ENCODE data around the gene PLA2G6.
A peak's percentile ranks its signal among the peaks of the same experiment; 100 is the strongest.
"Not testable (repeated sequence)": the region's sequence is repeated elsewhere in the genome, so short reads cannot be mapped to it uniquely, and the experiment has no call there.

The PLA2G6 gene

DNA sequence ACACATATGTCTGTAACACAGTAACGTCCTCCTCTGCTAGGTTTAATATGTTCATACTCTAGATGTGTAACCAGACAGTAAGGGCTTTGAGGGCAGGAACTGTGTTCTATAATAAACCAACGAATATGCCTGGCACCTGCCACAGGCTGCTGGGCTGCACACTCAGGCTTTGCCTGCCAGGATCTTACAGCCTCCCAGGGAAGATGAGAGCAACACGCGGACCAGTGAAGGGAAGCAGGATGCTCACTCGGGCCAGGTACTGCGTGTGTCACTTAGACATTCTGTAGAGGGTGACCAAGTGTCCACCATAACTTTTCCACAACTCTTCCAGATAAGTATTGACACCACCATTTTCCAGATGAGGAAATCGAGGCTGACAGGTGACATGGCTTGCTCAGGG, 49.5 kb downstream of the PLA2G6 start:
- no peak for DNase-seq (ENCODE audit: low read depth in 2 of 2)

- no peak for DNase-seq (ENCODE audit: low read depth in 2 of 2)
Measured at GRCh38 chr22:38131399-38131798, 50.2 kb downstream of the PLA2G6 start.

- DNase-seq (ENCODE audit: low read depth in 2 of 2): no peak
Measured at GRCh38 chr22:38129856-38130255, 51.8 kb downstream of the PLA2G6 start.

- no peak for DNase-seq (ENCODE audit: low read depth in 2 of 2)
Measured at GRCh38 chr22:38129021-38129420, 52.6 kb downstream of the PLA2G6 start.

DNA sequence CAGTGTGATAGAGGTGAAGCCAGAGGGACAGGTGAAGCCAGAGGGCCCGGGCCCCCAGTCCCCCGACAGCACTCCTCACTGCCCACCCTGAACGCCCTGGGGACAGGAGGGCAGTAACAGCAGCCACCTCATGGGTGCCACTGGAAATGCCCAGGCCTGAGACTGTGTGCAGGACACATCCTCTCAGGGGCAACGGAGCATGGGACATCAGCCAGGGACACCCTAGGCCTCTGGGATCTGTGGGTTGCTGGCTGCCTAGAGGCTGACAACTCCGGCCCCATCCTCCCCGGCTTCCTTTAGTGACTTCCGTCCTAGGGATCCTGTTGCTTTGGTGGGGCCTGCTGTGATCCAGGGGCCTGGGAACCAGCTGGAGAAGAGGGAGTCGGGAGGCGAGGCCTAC, 53.8 kb downstream of the PLA2G6 start:
- DNase-seq (ENCODE audit: low read depth in 2 of 2): no peak

DNA sequence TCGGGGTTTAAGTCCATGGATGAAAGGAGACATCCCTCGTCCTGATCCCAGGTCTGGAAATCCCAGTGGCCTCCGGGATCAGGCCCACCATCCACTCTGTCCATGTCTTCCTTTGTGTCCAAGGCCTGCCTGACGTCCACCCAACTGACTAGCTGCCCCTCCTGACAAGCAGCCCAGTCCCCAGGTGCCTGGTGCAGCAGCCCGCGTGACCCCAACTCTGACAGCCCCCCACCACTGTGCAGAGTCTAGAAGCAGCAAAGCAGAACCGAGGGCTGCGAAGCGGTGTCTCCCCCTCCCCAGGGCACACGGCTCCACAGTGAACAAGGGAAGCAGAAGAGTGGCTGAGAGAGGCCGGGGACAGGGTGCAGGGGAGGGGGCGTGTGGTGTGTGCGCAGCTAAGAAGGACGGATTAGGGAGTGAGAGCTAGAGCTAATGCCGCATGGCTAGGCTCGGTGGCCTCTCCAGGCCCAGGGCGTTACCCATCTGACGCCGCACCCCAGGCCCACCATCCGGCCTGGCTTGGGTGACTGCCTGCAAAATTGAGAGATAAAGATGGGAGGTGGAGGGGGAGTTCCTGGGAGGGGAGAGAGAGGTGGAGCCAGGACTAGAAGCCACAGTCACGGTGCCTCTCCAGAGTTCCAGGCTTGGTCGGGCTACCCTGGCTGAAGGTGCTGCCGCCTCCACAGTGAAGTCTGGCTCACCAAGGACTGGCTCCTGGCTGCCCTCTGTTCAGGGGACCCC, 54.5 kb downstream of the PLA2G6 start:
- DNase-seq (ENCODE audit: low read depth in 2 of 2): no peak

DNA sequence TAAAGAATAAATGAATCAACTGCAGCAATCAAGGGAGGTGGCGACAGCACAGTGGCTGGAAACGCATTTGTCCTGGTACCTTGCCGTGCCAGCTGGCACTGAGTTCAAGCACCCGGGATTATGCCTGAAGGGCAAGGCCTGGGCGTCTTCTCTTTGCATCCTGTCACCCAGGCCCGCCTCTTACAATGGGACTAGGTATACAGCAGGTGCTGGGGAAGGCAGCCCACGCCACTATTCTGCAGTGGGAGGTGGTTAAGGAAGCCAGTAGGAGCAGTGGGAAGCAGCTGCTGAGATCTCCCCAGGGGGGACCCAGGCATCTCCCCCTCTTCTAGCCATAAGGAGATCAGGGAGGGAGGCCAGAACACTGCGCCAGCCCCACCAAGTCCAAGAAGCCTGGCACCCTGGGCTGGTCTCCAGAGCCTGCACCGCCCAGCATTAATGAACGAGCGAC, 55.9 kb downstream of the PLA2G6 start:
- no peak for DNase-seq (ENCODE audit: low read depth in 2 of 2)

- DNase-seq (ENCODE audit: low read depth in 2 of 2): no peak
Measured at GRCh38 chr22:38125038-38125610, 56.5 kb downstream of the PLA2G6 start.

GRCh38 chr22:38124236-38124974, 57.2 kb downstream of the PLA2G6 start:
- no peak for DNase-seq (ENCODE audit: low read depth in 2 of 2)

- no peak for DNase-seq (ENCODE audit: low read depth in 2 of 2)
Measured at GRCh38 chr22:38122616-38123015, 59.0 kb downstream of the PLA2G6 start.

GRCh38 chr22:38120359-38121110, 61.1 kb downstream of the PLA2G6 start:
- DNase-seq (ENCODE audit: low read depth in 2 of 2): no peak

DNA sequence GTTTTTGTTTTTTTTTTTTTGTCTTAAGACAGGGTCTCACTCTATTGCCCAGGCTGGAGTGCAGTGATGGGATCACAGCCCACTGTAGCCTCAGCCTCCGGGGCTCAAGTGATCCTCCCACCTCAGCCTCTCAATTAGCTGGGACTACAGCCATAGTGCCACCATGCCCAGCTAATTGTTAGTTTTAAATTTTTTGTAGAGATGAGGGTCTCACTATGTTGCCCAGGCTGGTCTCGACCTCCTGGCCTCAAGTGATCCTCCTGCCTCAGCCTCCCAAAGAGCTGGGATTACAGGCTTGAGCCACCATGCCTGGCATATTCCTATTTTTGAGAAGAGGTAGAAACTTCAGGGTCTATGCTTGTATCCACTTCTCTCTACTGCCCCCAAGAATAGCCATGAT, 62.9 kb downstream of the PLA2G6 start:
- not testable (repeated sequence) for DNase-seq (ENCODE audit: low read depth in 2 of 2)

GRCh38 chr22:38118182-38118581, 63.4 kb downstream of the PLA2G6 start:
- no peak for DNase-seq (ENCODE audit: low read depth in 2 of 2)

DNA sequence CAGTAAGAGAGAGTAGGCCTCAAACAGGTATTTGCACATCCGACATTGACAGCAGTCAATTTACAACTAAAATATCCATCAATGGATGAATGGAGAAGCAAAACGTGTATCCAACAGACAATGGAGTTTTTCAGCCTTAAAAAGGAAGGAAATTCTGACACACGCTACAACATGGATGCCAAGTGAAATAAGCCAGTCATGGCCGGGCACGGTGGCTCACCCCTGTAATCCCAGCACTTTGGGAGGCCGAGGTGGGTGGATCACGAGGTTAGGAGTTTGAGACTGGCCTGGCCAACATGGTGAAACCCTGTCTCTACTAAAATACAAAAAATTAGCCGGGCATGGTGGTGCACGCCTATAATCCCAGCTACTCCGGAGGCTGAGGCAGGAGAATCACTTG, 64.1 kb downstream of the PLA2G6 start:
- DNase-seq (ENCODE audit: low read depth in 2 of 2): not testable (repeated sequence)

GRCh38 chr22:38115423-38116205, 66.0 kb downstream of the PLA2G6 start:
- DNase-seq (ENCODE audit: low read depth in 2 of 2): no peak

DNA sequence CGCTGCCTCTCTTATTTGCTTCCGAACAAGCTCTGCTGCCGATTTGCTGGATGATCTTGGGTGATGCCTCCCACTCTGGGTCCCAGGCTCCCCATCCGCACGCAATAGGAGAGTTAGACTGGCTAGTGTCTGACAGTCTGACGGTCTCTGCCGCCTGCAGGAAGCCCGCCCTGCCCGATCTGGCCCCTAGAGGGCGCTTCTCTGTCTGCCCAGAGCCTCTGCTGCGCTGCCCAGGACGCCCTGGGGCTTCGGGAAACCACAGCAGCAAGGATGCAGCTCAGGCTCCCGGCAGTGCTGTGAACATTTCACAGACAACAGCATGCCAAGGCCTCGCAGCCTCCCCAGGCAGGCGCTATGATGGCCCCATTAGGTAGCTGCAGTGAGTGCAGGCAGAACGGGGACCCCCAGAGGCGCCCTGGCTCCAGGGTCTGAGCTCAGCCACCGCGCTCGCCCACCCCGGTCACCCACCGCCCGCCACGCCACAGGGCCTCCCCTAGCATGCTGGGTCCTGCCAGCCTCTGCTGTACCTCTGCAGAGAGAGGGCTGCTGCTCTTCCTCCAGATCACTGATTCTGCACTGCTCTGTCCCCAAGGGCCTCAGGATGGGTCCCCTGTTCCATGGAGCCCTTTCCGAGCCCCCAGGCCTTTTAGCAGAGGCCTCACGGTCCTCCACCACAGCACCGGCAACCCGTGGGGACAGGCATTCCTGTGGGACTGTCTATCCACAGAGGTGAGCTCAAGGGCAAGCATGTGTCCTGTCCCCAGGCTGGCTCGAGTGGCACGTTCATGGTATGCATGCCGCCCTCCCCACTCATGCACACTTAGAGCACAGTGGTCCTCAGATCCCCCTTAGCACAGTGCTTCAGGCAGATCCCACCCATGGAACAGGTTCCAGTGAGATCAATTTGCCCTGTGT, 66.9 kb downstream of the PLA2G6 start:
- peak; percentile 56 to 58 for DNase-seq (ENCODE audit: low read depth in 2 of 2)

GRCh38 chr22:38112381-38112780, 69.2 kb downstream of the PLA2G6 start:
- DNase-seq (ENCODE audit: low read depth in 2 of 2): no peak

DNA sequence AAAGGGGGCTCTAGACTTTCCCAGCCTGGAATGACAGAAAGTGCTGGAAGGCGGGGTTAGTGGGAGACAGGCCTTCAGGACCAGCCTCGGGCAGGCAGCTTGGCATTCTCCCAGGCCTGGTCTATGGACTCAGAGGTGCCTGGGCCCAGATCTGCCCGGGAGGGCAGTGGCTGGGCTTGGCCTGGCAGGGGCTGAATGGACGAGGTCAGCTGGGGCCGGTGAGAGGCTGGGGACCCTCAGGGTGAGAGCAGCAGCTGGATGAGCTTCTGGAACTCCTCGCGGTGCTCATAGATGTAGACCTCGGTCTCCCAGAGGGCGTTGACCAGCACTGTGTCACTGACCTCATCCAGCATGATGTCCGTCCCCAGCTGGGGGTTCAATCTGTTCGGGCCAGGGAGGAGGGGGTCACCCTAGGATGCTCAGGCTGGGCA, 69.7 kb downstream of the PLA2G6 start:
- DNase-seq (ENCODE audit: low read depth in 2 of 2): no peak

- DNase-seq (ENCODE audit: low read depth in 2 of 2): no peak
Measured at GRCh38 chr22:38110863-38111852, 70.5 kb downstream of the PLA2G6 start.

All from stimulated activated CD8-positive, alpha-beta memory T cell treated with anti-CD3 and anti-CD28 coated beads, Interleukin-7, amount 100 ng/mL, for 1 hour (primary cell).